ENCODE data around the gene HYKK. TPM values are rescaled to one million over a fixed set of nuclear protein-coding genes. Genes with fewer than 3 reads are reported as not detected.
A peak's percentile ranks its signal among the peaks of the same experiment; 100 is the strongest.

The HYKK gene
- total and polyA plus RNA-seq, 2 donors (not counting 3 experiments of a cell fraction or from before 2014, with no cell fraction given): 1.0 to 2.1 TPM

DNA sequence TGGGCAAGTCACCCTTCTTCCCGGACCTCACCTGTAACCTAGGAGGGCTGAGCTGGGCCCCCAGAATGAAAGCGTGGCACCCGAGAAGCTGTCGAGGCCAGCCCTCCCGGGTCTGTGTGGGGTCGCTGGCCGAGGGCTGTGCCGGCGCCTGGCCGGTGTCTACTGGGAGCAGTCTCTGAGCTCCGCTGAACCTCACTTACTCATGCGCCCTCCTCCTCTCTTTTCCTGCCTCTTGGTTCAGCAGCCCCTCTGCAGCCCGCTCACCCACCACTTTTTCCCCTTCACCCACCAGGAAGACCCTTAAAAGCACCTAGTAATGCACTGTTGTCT, 419 bp downstream of the HYKK start:
- CTCF ChIA-PET: interaction anchor here (0.9 to 1.3 kb wide), 2 partner anchors 17 to 58 kb away, joined by 3 to 6 read pairs; partner anchors contain the start of gene CHRNA5

More for the DNA sequence above, 419 bp downstream of the HYKK start:
- POLR2A ChIA-PET: no interaction called here
- DNase-seq (ENCODE audit: low read depth, low spot score) (no peak), FAIRE-seq (no peak)
- Histone ChIP-seq H2AFZ (ENCODE audit: low read depth, low read length) (peak overlapping the region; percentile 97), H3K27ac (ENCODE audit: insufficient read depth, low read depth, low read length) (no peak overlapping the region), H3K9ac (replicated peaks; ENCODE audit: extremely low read depth, insufficient read depth, low read length) (peak overlapping the region; percentile 48), H3K27me3 (ENCODE audit: control insufficient read depth in 2 of 2, insufficient read depth in 2 of 2, low read length in 2 of 2) (peaks cover 3 to 4% of the 10 kb centered on the region in 2 experiments), H3K9me1 (replicated peaks; ENCODE audit: control insufficient read depth, extremely low read depth, insufficient read depth, low read length) (no peaks in the 10 kb centered on the region), H4K20me1 (replicated peaks; ENCODE audit: control insufficient read depth, extremely low read depth, insufficient read depth, low read length) (no peaks in the 10 kb centered on the region), H3K4me2 (ENCODE audit: insufficient read depth, low read length) (peak overlapping the region; percentile 57), H3K36me3 (ENCODE audit: control insufficient read depth in 2 of 2, extremely low read depth in 1 of 2, insufficient read depth in 2 of 2, low read length in 2 of 2) (no peaks in the 10 kb centered on the region), H3K4me3 (replicated peaks in 1 of 3; ENCODE audit: insufficient read depth in 1 of 3, low read depth in 1 of 3, low read length in 3 of 3) (peak overlapping the region; percentile 35 to 65 (median 65)), H3K4me1 (ENCODE audit: control insufficient read depth, extremely low read depth, insufficient read depth, low read length) (peaks cover 4% of the 10 kb centered on the region), H3K9me3 (replicated peaks; ENCODE audit: control insufficient read depth, insufficient read depth, low read length) (no peaks in the 10 kb centered on the region), H3K79me2 (ENCODE audit: control insufficient read depth, insufficient read depth, low read length) (no peaks in the 10 kb centered on the region)
- TF ChIP-seq EZH2 (IDR thresholded peaks at IDR 0.05; ENCODE audit: borderline replicate concordance, low read depth, low read length, severe bottlenecking) (no peak), GATA2 (IDR thresholded peaks at IDR 0.05; ENCODE audit: insufficient read depth, insufficient read length, low read depth, low read length) (no peak), JUN (IDR thresholded peaks at IDR 0.05; ENCODE audit: borderline replicate concordance, insufficient read depth, insufficient read length, low read depth) (no peak), FOS (IDR thresholded peaks at IDR 0.05; ENCODE audit: borderline replicate concordance, insufficient read depth, low read length) (no peak), MYC (IDR thresholded peaks at IDR 0.05; ENCODE audit: low read depth, low read length) (no peak), POLR2AphosphoS5 (IDR thresholded peaks at IDR 0.05; ENCODE audit: insufficient read depth, low read depth, low read length) (no peak), MAX (IDR thresholded peaks at IDR 0.05; ENCODE audit: insufficient read depth, insufficient read length) (no peak), POLR2A (IDR thresholded peaks at IDR 0.05; ENCODE audit: low read depth, low read length) (no peak)
- TF ChIP-seq, protein P1, sequence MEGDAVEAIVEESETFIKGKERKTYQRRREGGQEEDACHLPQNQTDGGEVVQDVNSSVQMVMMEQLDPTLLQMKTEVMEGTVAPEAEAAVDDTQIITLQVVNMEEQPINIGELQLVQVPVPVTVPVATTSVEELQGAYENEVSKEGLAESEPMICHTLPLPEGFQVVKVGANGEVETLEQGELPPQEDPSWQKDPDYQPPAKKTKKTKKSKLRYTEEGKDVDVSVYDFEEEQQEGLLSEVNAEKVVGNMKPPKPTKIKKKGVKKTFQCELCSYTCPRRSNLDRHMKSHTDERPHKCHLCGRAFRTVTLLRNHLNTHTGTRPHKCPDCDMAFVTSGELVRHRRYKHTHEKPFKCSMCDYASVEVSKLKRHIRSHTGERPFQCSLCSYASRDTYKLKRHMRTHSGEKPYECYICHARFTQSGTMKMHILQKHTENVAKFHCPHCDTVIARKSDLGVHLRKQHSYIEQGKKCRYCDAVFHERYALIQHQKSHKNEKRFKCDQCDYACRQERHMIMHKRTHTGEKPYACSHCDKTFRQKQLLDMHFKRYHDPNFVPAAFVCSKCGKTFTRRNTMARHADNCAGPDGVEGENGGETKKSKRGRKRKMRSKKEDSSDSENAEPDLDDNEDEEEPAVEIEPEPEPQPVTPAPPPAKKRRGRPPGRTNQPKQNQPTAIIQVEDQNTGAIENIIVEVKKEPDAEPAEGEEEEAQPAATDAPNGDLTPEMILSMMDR (IDR thresholded peaks at IDR 0.05; ENCODE audit: extremely low read depth in 1 of 2, insufficient read depth in 1 of 2, low read depth in 1 of 2, low read length in 2 of 2): no peak
- intact Hi-C loops (cut with micrococcal nuclease) (loop anchor here (1.0 to 2.0 kb wide), 3 partner anchors 33 to 209 kb away; partner anchors contain the start of genes IREB2, PSMA4 and SKIC8), dilution Hi-C loops (cut with MboI; ENCODE audit: extremely low pct_ligation_motif_present, low sequenced_read_pairs) (no loop called here)
- BruUV-seq (replicated peaks): no TSS peak
